Vagina (tissue), 2 donors: ENCODE measurements around the gene IQUB. TPM values are rescaled to one million over a fixed set of nuclear protein-coding genes. Genes with fewer than 3 reads are reported as not detected.
"Not testable (repeated sequence)": the region's sequence is repeated elsewhere in the genome, so short reads cannot be mapped to it uniquely, and the experiment has no call there.

Experiments
- DNase-seq, 2 donors: peaks; one replicate each; pipeline ENCODE4 v3.0.0-alpha.2; 2017; ENCODE audit errors: extremely low spot score in 2 of 2
- H3K27ac ChIP-seq: fragments of 200-600 bp; sonication (generic); one replicate; pipeline ENCODE4 v1.5.1; 2019
- H3K27me3 ChIP-seq: fragments of 200-600 bp; sonication (generic); one replicate; pipeline ENCODE4 v1.5.1; 2019
- H3K36me3 ChIP-seq, 2 donors: fragments of 200-600 bp; sonication (generic); one replicate each; pipeline ENCODE4 v1.5.1; 2017 to 2019
- H3K4me1 ChIP-seq: fragments of 200-600 bp; sonication (generic); one replicate; pipeline ENCODE4 v1.5.1; 2019
- H3K4me3 ChIP-seq, 2 donors: fragments of 200-600 bp; sonication (generic); 1 replicate in 1 of 2; 2 replicates in 1 of 2; pipeline ENCODE4 v1.5.1; 2016 to 2019
- H3K9me3 ChIP-seq: fragments of 200-600 bp; sonication (generic); one replicate; pipeline ENCODE4 v1.5.1; 2019
- POLR2A ChIP-seq, 2 donors: fragments of 450-650 bp; IDR thresholded peaks; one replicate each; pipeline ENCODE4 v1.6.1; 2017; ENCODE audit warnings: antibody characterized with exemption in 2 of 2, mild to moderate bottlenecking in 2 of 2, moderate library complexity in 2 of 2
- POLR2AphosphoS5 ChIP-seq, 2 donors: sonication (generic); formaldehyde crosslinking; IDR thresholded peaks; one replicate each; pipeline ENCODE4 v1.9.0; 2017; ENCODE audit warnings: antibody characterized with exemption in 2 of 2, mild to moderate bottlenecking in 2 of 2, low read depth in 1 of 2; ENCODE audit not compliant: insufficient read depth in 1 of 2
- intact Hi-C: fragments of 100-400 bp; cut with DNase I; formaldehyde crosslinking; loops from one replicate; pipeline ENCODE4 v1.15.1; 2023
- total RNA-seq: library from RNA; depleted of rRNA; stranded (reverse); fragments of >200 nt; gene quantifications from one replicate; pipeline ENCODE4 v1.2.3, GENCODE V29; 2016
- TF ChIP-seq, protein P1 (sequence below), 3 experiments: fragments of 450-650 bp in 2 of 3; fragments of 200-600 bp in 1 of 3; sonication (generic) in 1 of 3; IDR thresholded peaks; one replicate each; pipeline ENCODE4 v1.5.1; 2017 to 2019; ENCODE audit warnings: antibody characterized with exemption in 3 of 3, mild to moderate bottlenecking in 2 of 3, moderate library complexity in 2 of 3

IQUB gene
- total RNA-seq, 1 donor from 2014 or later = 0.98 TPM

- intact Hi-C loops = no loop called here
- no peak for DNase-seq
- H3K27ac ChIP-seq = no peak overlapping the region
- H3K4me3 ChIP-seq = peak overlapping the region in 1 of 2 donors; percentile 21
- no peaks in the 10 kb centered on the region for H3K27me3 ChIP-seq
- no peaks in the 10 kb centered on the region for H3K36me3 ChIP-seq
- no peaks in the 10 kb centered on the region for H3K9me3 ChIP-seq
- H3K4me1 ChIP-seq = no peaks in the 10 kb centered on the region
- TF ChIP-seq POLR2AphosphoS5 (IDR thresholded peaks at IDR 0.05; ENCODE audit: insufficient read depth in 1 of 2, low read depth in 1 of 2) (no peak), POLR2A (IDR thresholded peaks at IDR 0.05) (no peak)
- TF ChIP-seq, protein P1, sequence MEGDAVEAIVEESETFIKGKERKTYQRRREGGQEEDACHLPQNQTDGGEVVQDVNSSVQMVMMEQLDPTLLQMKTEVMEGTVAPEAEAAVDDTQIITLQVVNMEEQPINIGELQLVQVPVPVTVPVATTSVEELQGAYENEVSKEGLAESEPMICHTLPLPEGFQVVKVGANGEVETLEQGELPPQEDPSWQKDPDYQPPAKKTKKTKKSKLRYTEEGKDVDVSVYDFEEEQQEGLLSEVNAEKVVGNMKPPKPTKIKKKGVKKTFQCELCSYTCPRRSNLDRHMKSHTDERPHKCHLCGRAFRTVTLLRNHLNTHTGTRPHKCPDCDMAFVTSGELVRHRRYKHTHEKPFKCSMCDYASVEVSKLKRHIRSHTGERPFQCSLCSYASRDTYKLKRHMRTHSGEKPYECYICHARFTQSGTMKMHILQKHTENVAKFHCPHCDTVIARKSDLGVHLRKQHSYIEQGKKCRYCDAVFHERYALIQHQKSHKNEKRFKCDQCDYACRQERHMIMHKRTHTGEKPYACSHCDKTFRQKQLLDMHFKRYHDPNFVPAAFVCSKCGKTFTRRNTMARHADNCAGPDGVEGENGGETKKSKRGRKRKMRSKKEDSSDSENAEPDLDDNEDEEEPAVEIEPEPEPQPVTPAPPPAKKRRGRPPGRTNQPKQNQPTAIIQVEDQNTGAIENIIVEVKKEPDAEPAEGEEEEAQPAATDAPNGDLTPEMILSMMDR (IDR thresholded peaks at IDR 0.05) = no peak
Measured at GRCh38 chr7:123528265-123528664, 6.1 kb downstream of the IQUB start.

DNA sequence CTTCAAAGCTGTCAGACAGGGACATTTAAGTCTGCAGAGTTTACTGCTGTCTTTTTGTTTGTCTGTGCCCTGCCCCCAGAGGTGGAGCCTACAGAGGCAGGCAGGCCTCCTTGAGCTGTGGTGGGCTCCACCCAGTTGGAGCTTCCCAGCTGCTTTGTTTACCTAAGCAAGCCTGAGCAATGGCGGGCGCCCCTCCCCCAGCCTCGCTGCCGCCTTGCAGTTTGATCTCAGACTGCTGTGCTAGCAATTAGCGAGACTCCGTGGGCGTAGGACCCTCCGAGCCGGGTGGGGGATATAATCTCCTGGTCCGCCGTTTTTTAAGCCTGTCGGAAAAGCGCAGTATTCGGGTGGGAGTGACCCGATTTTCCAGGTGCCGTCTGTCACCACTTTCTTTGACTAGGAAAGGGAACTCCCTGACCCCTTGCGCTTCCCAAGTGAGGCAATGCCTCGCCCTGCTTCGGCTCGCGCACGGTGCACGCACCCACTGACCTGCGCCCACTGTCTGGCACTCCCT is 6.6 kb downstream of the IQUB start:
- H3K4me1 ChIP-seq, DNase-seq, H3K27me3 ChIP-seq, intact Hi-C loops, H3K36me3 ChIP-seq, H3K9me3 ChIP-seq, H3K27ac ChIP-seq: not testable (repeated sequence)
- H3K4me3 ChIP-seq = peak overlapping the region in 1 of 2 donors; percentile 21

DNA sequence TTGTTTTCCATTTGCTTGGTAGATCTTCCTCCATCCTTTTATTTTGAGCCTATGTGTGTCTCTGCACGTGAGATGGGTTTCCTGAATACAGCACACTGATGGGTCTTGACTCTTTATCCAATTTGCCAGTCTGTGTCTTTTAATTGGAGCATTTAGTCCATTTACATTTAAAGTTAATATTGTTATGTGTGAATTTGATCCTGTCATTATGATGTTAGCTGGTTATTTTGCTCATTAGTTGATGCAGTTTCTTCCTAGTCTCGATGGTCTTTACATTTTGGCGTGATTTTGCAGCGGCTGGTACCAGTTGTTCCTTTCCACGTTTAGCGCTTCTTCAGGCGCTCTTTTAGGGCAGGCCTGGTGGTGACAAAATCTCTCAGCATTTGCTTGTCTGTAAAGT is 7.9 kb downstream of the IQUB start:
- H3K4me1 ChIP-seq, H3K27ac ChIP-seq, H3K4me3 ChIP-seq, H3K36me3 ChIP-seq, DNase-seq, H3K9me3 ChIP-seq, H3K27me3 ChIP-seq, intact Hi-C loops: not testable (repeated sequence)

DNA sequence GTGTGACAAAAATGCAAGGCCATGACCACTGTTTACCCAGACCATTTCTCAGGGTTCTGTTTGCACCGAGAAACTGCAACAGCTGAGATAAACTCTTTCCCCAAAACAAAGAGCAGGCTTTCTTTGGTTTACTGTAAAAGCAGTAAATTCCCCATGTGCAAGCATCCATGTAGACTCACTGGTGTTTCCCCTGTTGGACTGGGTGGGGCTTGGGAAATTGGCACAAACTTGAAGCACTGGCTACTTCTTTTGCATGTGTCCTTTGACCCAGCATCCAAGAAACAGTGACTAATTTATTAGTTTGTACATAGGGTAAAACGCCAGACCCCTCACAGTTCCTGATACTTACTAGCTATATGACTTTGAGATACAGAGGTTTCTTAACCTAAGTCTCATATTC is 12.3 kb downstream of the IQUB start:
- Histone ChIP-seq H3K4me3 (no peak overlapping the region), H3K4me1 (no peaks in the 10 kb centered on the region), H3K27ac (no peak overlapping the region), H3K27me3 (no peaks in the 10 kb centered on the region), H3K36me3 (no peaks in the 10 kb centered on the region), H3K9me3 (no peaks in the 10 kb centered on the region)
- intact Hi-C loops = no loop called here
- TF ChIP-seq, protein P1 (IDR thresholded peaks at IDR 0.05) = no peak
- TF ChIP-seq POLR2A (IDR thresholded peaks at IDR 0.05) = no peak
- TF ChIP-seq POLR2AphosphoS5 (IDR thresholded peaks at IDR 0.05; ENCODE audit: insufficient read depth in 1 of 2, low read depth in 1 of 2) = no peak
- DNase-seq = no peak

- no peaks in the 10 kb centered on the region for H3K9me3 ChIP-seq
- H3K36me3 ChIP-seq = no peaks in the 10 kb centered on the region
- H3K4me3 ChIP-seq = no peak overlapping the region
- intact Hi-C loops = no loop called here
- DNase-seq = no peak
- TF ChIP-seq, protein P1 (IDR thresholded peaks at IDR 0.05) = no peak
- no peak for TF ChIP-seq POLR2AphosphoS5 (IDR thresholded peaks at IDR 0.05; ENCODE audit: insufficient read depth in 1 of 2, low read depth in 1 of 2)
- TF ChIP-seq POLR2A (IDR thresholded peaks at IDR 0.05) = no peak
- no peak overlapping the region for H3K27ac ChIP-seq
- H3K27me3 ChIP-seq = no peaks in the 10 kb centered on the region
- no peaks in the 10 kb centered on the region for H3K4me1 ChIP-seq
Measured at GRCh38 chr7:123505221-123505620, 29.2 kb downstream of the IQUB start.

GRCh38 chr7:123502201-123502600 is 32.2 kb downstream of the IQUB start:
- no peak overlapping the region for H3K27ac ChIP-seq
- H3K9me3 ChIP-seq = no peaks in the 10 kb centered on the region
- intact Hi-C loops = no loop called here
- no peaks in the 10 kb centered on the region for H3K4me1 ChIP-seq
- TF ChIP-seq POLR2A (IDR thresholded peaks at IDR 0.05) (no peak), POLR2AphosphoS5 (IDR thresholded peaks at IDR 0.05; ENCODE audit: insufficient read depth in 1 of 2, low read depth in 1 of 2) (no peak)
- TF ChIP-seq, protein P1 (IDR thresholded peaks at IDR 0.05) = no peak
- no peak for DNase-seq
- no peaks in the 10 kb centered on the region for H3K36me3 ChIP-seq
- H3K4me3 ChIP-seq = no peak overlapping the region
- H3K27me3 ChIP-seq = no peaks in the 10 kb centered on the region
